Measurements from ENCODE around the gene AACS.

DNA sequence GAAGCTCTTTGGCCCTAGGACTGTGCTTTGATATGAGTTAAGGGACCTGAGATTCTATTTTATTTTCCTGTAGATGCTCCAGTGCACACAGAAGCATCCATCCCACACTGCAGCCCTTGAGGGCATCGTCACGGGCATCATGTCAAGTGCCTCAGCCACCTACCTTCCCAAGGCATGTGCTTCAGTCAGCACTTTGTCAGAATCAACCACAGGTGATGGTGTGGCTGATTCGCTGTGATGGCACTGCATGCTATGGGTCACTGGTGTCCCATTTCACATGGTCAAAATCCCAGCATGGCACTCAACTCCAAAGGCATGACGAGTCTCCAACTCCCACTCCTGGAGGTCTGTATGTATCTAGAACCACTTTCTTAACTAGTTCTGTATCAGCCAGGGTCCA, 100.8 kb downstream of the AACS start:
- TF ChIP-seq ZBTB7A (CRISPR knock-in tag; IDR thresholded peaks at IDR 0.05), result no peak
- TF ChIP-seq, protein P1, sequence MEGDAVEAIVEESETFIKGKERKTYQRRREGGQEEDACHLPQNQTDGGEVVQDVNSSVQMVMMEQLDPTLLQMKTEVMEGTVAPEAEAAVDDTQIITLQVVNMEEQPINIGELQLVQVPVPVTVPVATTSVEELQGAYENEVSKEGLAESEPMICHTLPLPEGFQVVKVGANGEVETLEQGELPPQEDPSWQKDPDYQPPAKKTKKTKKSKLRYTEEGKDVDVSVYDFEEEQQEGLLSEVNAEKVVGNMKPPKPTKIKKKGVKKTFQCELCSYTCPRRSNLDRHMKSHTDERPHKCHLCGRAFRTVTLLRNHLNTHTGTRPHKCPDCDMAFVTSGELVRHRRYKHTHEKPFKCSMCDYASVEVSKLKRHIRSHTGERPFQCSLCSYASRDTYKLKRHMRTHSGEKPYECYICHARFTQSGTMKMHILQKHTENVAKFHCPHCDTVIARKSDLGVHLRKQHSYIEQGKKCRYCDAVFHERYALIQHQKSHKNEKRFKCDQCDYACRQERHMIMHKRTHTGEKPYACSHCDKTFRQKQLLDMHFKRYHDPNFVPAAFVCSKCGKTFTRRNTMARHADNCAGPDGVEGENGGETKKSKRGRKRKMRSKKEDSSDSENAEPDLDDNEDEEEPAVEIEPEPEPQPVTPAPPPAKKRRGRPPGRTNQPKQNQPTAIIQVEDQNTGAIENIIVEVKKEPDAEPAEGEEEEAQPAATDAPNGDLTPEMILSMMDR (CRISPR knock-in tag; IDR thresholded peaks at IDR 0.05), result no peak
- TF ChIP-seq EP300 (IDR thresholded peaks at IDR 0.05; ENCODE audit: low read depth in 2 of 2, low read length in 2 of 2), result no peak
- no peak for TF ChIP-seq EP300 (CRISPR knock-in tag; IDR thresholded peaks at IDR 0.05; ENCODE audit: borderline replicate concordance)
- TF ChIP-seq, protein P2, sequence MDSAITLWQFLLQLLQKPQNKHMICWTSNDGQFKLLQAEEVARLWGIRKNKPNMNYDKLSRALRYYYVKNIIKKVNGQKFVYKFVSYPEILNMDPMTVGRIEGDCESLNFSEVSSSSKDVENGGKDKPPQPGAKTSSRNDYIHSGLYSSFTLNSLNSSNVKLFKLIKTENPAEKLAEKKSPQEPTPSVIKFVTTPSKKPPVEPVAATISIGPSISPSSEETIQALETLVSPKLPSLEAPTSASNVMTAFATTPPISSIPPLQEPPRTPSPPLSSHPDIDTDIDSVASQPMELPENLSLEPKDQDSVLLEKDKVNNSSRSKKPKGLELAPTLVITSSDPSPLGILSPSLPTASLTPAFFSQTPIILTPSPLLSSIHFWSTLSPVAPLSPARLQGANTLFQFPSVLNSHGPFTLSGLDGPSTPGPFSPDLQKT (CRISPR knock-in tag; IDR thresholded peaks at IDR 0.05; ENCODE audit: borderline replicate concordance), result no peak
- no peak for TF ChIP-seq PHF8 (CRISPR knock-in tag; IDR thresholded peaks at IDR 0.05)
- no peak for TF ChIP-seq ZBTB38 (CRISPR knock-in tag; IDR thresholded peaks at IDR 0.05)
- TF ChIP-seq CBX2 (IDR thresholded peaks at IDR 0.05; ENCODE audit: low read depth, low read length), result no peak
- no peak for TF ChIP-seq CBX2 (CRISPR knock-in tag; IDR thresholded peaks at IDR 0.05; ENCODE audit: low read depth)
- TF ChIP-seq, protein P3, sequence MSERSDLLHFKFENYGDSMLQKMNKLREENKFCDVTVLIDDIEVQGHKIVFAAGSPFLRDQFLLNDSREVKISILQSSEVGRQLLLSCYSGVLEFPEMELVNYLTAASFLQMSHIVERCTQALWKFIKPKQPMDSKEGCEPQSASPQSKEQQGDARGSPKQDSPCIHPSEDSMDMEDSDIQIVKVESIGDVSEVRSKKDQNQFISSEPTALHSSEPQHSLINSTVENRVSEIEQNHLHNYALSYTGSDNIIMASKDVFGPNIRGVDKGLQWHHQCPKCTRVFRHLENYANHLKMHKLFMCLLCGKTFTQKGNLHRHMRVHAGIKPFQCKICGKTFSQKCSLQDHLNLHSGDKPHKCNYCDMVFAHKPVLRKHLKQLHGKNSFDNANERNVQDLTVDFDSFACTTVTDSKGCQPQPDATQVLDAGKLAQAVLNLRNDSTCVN (CRISPR knock-in tag; IDR thresholded peaks at IDR 0.05; ENCODE audit: borderline replicate concordance), result no peak
- TF ChIP-seq ZZZ3 (CRISPR knock-in tag; IDR thresholded peaks at IDR 0.05; ENCODE audit: borderline replicate concordance), result no peak
